AG10803 (cell line): Measurements from ENCODE around the gene KCNQ1OT1.

Source experiments
- DNase-seq: peaks from one replicate; pipeline ENCODE4 v3.0.0; 2010; ENCODE audit warnings: low read depth
- H3K4me3 ChIP-seq: 2 replicates; pipeline ENCODE4 v1.5.1; 2011; ENCODE audit warnings: mild to moderate bottlenecking, low read length, control low read depth
- CTCF ChIP-seq: conservative IDR thresholded peaks from 2 replicates; pipeline ENCODE4 v1.5.1; 2011; ENCODE audit warnings: mild to moderate bottlenecking, low read length, control low read depth, inconsistent platforms

The KCNQ1OT1 gene

GRCh38 chr11:2735053-2735589 is 35.3 kb upstream of the KCNQ1OT1 start:
- no peak for DNase-seq
- TF ChIP-seq CTCF, result no peak
- no peak overlapping the region for H3K4me3 ChIP-seq

DNA sequence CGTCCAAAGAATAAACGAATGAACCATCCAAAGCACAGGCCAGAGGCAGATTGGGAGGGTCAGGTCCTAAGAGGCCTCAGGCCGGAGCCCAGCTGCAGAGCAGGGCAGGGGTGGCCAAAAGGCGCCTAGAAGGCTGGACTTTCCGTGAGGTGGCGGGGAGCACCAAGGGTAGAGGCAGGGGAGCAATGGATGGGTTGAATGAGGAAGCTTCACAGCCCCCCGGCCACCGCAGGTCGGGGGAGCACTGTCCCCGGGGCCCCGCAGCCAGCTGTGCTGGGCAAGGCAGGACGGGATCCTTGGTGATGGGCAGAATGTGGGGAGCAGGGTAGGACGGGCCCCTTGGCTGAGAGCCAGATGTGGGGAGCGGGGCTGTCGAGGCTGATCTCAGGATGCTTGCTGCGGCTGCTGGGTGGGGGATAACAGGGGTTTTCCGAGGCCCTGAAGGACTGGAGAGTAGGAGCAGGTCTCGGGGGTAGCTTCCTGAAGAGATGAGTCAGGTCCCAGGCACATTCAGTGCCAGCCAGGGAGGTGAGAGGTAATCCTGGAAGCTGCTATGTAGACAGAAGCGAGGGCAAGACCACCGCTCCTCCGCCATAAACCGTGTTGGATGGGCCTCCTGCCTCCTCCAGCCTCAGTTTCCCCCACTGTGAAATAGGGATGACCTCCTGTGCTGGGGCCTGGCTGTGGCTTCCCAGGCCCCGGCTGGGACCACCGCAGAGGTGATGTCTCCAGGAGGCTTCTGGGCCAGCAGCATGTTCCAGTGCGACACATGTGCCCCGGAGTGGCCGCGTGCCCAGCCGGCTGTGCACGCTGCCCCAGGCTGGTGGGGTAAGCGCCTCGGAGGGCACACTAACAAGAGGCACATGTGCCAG is 34.6 kb upstream of the KCNQ1OT1 start:
- no peak overlapping the region for H3K4me3 ChIP-seq
- no peak for DNase-seq
- no peak for TF ChIP-seq CTCF

DNA sequence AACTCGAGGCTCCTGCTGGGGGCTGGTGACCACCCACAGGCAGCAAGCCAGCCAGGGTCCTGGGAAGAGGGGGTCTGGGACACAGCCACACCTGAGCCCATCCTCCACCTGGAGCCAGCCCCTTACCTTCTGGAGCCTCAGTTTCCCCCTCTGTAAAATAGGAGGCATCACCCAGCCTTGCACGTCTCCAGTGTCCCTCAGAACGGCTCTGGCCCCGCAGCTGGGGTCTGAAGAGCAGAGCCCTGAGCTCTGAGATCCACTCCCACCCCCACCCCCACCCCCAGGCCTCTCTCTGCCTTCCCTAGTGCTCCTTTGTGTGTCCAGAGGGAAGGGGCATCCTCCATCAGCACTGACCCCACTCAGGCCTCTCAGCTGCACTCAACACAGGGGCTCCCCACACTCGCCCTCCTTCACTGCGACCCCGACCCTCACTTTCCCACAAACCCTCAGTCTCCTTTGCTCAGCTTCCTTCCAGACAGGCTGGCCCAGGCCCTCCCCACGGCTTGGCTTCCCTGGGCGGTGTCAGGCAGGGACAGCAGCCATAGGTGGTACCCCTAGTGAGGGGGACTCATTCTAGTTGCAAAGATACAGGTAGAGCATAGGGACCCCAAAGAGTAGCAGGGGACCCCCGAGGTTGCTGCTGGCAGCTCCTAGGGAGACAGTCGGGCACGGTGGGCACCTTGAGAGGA is 33.3 kb upstream of the KCNQ1OT1 start:
- DNase-seq, result no peak
- H3K4me3 ChIP-seq, result no peak overlapping the region
- TF ChIP-seq CTCF, result no peak

DNA sequence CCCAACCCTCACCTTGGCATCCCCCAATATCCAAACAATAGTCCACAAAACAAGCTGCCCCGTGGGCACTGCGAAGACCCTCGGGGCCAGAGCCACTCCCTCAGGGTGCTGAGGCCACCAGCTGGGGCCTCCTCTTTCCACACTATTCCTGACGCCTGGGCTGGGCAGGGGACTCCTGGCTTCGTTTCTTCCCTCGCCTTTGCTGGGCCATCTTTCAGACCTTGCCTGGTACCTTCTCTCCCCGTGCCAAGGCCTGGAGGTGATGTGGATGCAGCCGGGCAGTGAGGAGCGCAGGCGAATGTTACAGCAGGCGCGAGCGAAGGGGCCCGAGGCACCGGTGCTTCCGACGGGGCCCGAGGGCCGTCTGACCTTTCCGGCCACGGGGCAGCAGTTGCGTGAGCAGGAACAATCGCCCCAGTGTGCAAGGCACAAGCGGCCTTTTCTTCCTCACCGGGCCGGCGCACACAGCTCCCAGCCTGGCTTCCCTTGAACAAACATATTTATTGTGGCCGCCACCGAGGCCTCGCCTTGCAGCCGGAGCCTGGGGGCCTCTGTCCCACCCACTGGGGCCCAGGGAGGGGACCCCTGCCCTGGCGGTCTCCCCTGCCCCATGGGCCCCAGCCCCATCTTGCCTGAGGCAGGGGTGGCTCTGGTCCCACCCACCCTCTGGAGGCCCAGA is 32.6 kb upstream of the KCNQ1OT1 start:
- no peak for DNase-seq
- no peak overlapping the region for H3K4me3 ChIP-seq

DNA sequence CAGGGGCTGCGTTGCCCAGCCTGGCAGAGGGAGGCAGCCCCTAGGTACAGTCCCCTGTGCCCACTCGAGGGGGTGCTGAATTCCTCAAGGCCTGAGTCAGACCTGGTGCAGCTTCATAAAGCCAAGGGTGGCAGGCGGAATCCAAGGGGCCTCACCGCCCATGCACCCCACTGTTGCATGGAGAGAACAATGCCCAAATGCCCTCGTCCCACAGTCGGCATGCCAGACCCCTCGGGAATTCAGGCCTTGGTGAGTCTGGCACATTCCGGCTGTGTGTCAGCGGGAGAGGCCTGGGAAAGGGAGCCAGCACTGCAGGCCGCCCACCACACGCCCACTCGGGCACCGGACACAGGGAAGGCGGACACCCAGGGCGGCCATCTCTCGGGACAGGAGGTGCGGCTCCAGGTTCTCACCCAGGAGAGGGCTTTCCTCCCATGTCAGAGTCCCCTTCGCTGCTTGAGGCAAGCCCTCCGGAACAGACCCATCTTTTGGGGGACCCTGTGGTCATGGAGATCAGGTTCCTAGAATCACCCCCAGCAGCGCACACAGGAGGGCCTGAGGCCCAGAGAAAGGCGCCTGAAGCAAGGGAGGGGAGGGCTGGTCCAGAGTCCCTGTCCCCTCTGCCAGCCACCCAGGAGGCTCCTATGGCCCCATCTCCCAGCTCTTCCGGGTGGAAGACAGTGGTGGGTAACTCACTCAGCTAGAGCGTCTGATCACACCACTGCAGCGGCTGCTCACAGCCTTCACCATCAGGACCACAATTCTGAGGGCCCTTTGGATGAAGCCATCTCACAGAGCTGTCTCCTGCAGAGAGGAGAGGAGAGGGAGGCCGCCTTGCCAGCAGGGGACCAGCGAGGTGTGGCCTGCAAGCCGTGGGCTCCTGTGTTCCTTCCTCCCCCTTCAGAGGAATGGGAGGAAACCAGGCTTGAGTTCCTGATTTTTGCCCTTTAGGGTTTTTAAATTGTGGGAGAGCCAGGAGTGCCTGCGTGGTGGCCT is 31.6 kb upstream of the KCNQ1OT1 start:
- no peak overlapping the region for H3K4me3 ChIP-seq
- DNase-seq, result no peak
- no peak for TF ChIP-seq CTCF

More for the DNA sequence above, 32.6 kb upstream of the KCNQ1OT1 start:
- no peak for TF ChIP-seq CTCF
